Globus pallidus (tissue), 1 donor: Measurements from ENCODE around the gene TTC39A.
A peak's percentile ranks its signal among the peaks of the same experiment; 100 is the strongest.
"Not testable (repeated sequence)": the region's sequence is repeated elsewhere in the genome, so short reads cannot be mapped to it uniquely, and the experiment has no call there.

Source experiments
- DNase-seq: peaks from one replicate; pipeline ENCODE4 v3.0.0-alpha.2; 2015; ENCODE audit warnings: low spot score

The TTC39A gene

DNA sequence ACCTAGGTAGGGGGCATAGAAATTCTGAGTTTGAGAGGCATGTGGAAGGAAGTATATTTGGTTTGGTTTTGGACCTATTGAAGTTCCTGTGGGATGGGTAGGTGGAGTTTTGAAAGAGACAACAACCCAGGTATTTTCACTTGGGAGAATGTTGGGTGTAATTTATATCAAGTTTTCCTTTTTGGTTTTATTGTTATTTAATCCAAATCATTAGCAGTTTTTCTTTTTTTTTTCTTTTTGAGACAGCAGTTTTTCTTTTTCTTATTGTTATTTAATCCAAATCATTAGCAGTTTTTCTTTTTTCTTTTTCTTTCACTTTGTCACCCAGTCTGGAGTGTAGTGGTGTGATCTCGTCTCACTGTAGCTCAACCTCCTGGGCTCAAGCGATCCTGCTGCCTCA, 64.2 kb downstream of the TTC39A start:
- no peak for DNase-seq

DNA sequence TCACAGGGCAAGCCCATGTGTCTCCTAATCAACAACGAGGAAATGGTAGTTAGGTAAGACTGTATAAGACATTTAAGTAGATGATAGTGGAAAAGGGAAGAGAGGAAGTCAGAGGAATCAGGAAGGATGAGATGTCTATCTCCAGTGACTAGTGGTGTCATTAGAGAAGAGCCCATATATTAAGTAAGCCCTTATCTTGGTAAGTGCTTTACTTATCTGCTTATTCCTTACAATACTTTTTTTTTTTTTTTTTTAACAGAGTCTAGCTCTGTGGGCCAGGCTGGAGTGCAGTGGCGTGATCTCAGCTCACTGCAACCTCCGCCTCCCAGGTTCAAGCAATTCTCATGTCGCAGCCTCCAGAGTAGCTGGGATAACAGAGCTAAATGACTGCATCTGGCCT, 64.7 kb downstream of the TTC39A start:
- no peak for DNase-seq

DNA sequence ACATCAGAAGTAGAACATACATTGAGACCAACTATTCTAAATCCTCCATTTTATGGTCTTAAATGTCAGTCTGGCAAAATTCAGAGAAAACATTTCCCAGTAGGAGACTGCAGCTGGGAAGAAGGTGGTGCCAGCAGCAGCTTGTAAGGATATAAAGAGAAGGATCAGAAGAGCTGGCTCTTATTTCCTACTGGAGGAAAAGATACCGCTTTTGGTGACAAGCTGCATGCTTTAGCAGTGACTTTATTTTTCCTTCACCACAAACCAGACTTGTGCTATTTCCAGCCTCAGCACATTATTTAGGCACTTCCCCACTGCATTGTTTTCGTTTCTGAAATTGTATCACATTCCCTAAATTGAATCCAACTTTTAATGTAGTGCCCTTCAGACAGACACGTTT, 65.9 kb downstream of the TTC39A start:
- DNase-seq, result peak; percentile 8

DNA sequence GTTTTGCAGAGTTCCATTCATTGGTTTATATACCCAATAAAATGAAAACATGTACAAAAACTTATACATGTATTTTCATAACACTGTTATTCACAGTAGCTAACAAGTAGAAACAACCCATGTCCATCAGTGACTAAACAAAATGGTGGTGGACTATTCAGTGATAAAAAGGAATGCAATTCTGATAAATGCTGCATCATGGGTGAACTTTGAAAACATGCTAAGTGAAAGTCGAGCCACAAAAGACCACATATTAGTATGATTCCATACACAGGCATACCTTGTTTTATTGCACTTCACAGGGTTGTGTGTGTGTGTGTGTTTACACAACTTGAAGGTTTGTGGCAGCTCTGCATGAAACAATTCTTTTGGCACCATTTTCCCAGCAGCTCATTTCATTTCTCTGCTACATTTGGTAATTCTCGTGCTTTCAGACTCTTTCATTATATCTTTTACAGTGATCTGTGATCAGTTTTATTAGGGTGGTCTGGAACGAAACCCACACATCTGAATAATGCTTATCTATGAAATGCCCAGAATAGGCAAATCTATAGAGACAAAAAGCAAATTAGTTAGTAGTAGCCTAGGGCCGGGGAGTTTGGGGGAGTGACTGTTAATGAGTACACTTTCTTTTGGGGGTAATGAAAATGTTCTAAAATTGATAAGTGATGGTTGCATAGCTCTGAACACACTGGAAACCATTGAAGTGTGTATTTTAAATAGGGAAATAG, 67.0 kb downstream of the TTC39A start:
- no peak for DNase-seq

DNA sequence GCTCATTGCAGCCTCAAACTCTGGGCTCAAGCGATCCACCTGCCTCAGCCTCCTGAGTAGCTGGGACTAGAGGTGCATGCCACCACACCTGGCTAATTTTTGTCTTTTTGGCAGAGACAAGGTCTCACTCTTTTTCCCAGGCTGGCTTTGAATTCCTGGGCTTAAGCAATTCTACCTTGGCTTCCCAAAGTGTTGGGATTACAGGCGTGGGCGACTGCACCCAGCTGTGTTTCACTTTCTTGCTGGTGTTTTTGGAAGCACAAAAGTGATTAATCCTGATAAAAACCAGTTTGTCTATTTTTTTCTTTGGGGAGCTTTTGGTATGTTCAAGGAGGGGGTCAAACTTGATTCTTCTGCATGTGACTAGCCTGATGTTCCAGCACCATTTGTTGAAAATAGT, 75.0 kb downstream of the TTC39A start:
- no peak for DNase-seq

DNA sequence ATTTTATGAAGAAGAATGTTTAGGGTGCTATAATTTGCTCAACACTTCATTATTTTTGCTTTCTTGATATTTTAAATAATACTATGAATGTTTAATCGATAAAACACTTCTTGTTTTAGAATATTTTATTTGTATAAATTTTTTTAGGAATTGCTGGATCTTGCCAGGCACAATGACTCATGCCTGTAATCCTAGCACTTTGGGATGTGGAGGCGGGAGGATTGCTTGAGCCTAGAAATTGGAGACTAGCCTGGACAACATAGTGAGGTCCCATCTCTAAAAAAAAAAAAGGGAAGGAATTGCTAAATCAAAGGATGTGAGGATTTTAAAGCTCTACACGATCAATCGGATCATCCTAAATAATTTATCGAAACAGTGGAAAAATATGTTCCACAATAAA, 76.7 kb downstream of the TTC39A start:
- no peak for DNase-seq

DNA sequence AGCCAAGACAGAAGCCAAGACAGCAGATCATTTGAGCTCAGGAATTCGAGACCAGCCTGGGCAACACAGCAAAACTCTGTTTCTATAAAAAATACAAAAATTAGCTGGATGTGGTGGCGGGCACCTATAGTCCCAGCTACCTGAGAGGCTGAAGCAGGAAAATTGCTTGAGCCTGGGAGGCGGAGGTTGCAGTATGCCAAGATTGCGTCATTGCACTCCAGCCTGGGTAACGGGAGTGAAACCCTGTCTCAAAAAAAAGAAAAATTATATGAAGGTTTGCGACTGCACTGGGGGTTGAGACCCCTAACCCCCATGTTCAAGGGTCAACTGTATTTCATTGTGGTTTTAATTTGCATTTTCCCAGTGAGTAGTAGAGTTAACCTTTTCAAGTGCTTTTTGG, 78.0 kb downstream of the TTC39A start:
- DNase-seq, result no peak

DNA sequence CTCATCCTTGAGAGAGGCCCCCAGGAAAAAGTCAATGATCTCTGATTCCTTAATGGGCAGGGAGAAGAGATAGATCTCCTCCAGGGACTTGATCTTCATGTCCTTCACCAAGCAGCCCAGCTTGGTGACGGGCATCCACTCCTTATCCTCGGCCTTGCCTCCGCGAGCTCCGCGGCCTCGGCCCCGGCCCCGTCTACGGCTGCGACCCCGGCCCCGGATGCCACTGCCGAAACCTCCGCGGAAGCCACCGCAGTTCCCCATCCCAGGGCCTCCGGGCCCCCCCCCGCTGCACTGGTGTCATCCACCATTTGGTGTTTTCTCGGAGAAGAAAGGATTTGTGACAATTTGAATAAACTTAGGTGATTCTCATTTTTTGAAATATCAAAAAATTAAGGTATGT, 79.2 kb downstream of the TTC39A start:
- DNase-seq, result not testable (repeated sequence)

DNA sequence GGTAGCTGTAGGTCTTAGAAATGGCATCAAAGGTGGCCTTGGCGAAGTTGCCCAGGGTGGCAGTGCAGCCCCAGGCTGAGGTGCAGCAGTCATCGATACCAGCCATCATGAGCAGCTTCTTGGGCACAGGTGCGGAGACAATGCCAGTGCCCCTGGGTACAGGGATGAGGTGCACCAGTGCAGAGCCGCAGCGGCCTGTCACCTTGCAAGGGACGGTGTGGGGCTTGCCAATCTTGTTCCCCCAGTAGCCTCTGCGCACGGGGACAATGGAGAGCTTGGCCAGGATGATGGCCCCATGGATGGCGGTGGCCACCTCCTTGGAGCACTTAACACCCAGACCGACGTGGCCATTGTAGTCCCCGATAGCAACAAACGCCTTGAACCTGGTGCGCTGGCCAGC, 79.6 kb downstream of the TTC39A start:
- not testable (repeated sequence) for DNase-seq

DNA sequence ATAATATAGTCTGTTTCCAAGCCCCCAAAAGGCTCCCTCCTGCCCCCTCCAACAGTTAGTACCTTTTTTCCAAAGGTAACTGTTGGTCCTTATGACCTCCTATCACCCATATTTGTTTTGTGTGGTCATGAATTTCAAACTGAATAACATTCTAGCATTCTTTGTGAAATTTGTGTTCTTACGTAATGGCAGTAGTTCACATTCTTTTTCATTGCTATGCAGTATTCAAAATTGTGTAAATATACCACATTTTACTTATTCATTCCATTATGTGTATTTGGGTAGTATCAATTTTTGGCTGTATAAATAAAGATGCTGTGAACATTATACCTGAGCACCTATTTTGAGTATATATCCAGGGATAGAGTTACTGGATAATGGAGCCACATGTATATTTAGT, 80.9 kb downstream of the TTC39A start:
- no peak for DNase-seq

DNA sequence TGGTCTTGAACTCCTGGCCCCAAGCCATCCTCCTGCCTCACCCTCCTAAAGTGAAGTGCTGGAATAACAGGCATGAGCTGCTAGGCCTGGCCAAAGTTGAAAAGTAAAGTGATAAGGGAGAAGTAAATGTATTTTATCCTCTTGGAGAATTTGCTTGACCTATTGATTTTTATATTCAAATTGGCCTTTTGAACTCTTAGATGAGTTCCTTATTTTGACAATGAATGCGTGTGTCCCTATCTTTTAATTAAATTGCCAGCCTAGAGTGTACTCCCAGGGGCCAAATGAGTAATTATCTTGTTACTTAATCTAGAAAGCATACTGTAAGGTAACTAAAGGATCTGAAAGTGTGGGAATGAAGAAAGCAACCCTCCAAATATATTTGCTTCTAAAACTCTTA, 82.9 kb downstream of the TTC39A start:
- no peak for DNase-seq

DNA sequence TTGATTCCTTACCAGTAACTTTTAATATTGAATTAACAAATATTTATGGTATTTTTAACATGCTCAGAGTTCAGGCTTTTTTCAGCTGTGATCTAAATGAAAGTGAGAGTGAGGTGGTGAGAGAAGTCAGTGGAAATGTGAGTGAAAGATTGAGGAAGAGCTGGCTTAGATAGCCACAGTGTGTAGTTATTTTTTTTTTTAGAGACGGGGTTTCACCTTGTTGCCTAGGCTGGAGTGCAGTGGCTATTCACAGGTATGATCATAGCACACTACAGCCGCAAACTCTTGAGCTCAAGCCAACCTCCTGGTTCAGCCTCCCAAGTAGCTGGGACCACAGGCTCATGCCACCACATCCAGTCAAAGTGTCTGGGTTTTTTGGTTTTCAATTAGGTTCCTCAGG, 83.3 kb downstream of the TTC39A start:
- no peak for DNase-seq

DNA sequence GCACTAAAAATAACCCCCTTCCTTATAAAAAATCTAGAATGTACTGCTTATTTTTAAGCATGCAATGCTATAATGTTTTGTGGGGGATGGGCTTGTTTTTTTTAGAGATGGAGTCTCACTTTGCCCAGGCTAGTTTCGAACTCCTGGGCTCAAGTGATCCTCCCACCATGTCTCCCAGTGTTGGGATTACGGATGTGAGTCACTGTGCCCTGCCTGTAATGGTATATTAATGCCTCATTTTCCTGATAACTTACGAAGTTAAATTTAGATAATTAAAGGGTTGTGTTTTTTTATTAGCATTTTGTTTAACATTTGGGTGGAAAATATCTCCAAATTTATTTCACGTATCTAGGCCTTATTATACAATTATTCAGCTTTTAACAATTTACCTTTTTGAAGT, 87.8 kb downstream of the TTC39A start:
- DNase-seq, result no peak

DNA sequence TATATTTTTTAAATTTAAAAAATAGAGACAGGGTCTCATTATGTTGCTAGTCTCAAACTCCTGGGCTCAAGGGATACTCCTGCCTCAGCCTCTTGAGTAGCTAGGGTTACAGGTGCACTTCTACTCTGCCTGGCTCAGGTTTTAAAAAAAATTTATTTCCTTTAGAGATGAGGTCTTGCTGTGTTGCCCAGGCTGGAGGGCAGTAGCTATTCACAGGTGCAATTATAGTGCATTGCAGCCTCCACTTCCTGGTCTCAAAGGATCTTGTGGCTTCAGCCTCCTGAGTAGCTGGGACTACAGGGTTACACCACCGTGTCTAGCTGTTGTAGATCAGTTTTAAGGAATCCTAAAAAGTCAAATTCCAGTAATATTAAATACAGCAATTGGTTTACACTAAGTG, 89.2 kb downstream of the TTC39A start:
- DNase-seq, result no peak

DNA sequence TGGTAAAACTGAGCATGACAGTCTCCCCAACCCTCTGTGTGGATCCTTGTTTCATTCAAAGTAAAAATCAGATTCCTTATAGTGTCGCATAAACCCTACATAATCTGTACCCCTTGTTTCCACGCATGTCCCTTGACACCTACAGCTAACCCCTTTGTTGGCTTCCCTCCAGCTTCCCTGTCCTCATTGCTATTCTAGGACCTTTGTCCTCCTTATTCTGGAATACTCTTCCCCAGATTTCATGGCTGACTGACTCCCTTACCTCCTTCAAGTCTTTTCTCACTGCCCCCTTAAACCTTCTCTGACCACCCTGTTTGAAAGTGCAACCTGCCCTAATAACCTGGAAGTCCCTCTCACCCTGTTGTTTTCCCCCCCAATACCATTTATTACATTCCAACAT, 90.3 kb downstream of the TTC39A start:
- DNase-seq, result peak; percentile 30

DNA sequence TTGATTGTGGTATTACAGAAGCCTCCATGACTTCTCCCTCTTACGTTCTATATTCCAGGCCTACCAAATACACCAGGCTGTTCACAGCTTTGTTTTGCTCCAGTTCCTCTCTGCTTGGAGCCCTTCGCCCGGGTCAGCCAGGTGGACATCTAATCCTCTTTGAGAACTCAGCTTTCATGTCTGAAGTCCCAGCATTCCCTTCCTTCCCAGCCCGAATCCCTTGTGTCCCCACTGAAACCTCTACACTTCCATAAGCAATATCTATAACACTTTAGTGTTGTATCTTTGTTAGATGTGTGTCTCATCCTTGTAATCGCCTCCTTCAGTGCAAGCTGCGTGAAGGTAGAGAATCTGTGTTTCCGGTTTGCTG, 92.3 kb downstream of the TTC39A start:
- DNase-seq, result peak; percentile 24

DNA sequence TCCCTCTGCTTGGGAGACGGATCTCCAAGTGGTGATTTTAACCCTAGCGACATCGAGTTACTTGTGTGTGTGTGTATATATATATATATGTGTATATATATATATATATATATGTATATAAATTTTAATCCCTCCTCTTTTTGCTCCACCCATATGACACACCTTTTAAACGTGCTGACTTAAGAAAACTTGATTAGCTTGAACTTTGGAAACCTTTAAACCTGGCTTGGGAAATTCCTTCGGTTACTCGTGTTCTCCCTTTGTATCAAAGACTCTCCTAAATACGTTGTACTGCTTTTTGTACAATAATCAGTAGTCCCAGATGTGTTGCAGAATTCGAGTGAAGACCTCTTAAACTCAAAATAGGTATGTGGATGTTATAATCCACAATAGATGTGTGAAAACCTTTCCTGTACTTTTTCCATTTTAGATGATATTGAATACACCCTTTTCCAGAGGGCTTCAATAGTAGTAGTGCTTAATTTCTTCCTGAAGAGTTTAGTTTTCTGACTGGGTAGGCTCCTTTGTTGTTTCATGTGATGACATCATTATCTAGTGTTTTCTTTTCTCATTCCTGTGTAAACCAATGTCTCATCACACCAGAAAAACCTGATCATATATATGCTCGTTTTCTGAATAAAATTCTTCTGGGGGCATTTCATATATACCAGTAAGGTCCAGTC, 92.9 kb downstream of the TTC39A start:
- DNase-seq, result peak; percentile 24
